HG03565 (cell line): ENCODE results near the gene SDK1.

ENCODE experiments used
- ATAC-seq: cut with Tn5 transposase; IDR thresholded peaks from one replicate; pipeline ENCODE4 v1.9.1; 2021; ENCODE audit warnings: mild to moderate bottlenecking, moderate library complexity; ENCODE audit not compliant: unreplicated experiment

SDK1 gene

DNA sequence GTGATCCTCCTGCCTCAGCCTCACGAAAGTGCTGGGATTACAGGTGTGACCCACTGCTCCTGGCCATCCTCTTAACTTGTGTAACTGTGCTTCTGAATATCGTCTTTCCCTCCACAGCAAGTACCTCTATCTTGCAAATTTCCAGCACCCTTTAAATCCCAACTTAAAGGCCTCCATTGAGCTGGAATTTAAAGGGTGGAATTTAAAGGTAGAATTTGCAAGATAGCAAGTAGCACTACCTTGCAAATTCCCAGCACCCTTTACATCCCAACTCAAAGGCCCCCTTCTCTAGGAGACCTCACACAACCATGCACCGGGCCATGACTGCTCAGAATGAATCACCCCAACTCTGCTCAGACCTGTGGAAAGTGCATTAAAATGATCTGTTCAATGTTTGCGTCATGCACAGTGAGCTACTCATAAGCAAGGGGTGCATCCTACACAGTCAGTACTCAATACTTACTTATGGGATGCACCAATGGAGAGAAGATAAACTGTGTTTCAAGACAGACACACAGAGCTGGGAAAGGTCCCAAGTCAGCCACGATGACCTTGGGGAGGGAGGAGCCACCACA is 17.8 kb upstream of the SDK1 start:
- ATAC-seq = no peak

DNA sequence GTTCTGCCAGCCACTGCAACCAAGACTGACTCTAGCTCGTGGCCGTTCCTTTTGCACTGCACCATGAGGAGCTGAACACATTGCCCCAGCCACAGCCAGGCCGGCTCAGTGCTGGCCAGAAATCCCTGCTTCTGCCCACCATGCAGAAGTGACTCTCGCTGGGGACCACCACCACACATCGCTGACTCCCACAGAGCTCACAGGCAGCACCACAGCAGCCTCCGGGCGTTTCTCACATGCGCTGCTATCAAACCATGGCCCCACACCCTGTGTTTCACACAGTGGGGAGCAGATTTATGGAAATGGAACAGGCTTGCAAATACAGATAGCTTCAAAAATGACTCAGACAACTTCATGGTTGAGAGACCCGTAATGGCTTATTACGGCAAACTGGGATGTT is 15.4 kb upstream of the SDK1 start:
- no peak for ATAC-seq

DNA sequence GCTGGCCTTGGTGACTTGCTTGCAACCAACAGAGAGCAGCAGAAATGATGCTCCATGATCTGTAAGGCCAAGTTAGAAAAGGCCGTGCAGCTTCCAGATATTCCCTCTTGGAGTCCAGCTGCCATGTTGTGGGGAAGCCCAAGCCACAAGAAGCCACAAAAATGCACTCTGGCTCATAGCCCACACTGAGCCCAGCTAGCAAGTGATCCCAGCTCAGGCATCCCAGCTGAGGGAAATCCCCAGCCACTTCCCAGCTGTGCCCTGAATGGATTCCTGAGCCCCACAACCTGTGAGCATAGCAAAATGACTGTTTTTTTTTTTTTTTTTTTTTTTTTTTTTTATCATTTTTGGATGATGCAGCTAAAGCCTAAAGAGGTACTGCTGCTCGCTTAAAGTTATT is 11.1 kb upstream of the SDK1 start:
- ATAC-seq = no peak

DNA sequence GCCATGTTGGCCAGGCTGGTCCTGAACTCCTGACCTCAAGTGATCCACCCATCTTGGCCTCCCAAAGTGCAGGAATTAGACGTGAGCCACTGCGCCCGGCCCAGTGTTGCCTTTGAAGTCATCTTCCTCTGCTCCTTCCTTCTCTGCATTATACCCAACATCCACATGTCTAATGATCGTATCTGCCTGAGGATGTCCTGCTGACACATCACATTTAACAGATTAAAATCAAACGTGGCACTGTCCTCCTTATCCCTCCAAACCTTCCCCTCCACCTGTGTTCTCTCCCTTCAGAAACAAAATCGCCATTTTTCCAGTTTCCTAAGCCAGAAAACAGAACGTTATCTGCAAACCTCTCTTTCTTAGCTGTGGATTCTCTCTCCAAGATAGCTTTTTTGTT is 8.4 kb upstream of the SDK1 start:
- ATAC-seq = no peak

DNA sequence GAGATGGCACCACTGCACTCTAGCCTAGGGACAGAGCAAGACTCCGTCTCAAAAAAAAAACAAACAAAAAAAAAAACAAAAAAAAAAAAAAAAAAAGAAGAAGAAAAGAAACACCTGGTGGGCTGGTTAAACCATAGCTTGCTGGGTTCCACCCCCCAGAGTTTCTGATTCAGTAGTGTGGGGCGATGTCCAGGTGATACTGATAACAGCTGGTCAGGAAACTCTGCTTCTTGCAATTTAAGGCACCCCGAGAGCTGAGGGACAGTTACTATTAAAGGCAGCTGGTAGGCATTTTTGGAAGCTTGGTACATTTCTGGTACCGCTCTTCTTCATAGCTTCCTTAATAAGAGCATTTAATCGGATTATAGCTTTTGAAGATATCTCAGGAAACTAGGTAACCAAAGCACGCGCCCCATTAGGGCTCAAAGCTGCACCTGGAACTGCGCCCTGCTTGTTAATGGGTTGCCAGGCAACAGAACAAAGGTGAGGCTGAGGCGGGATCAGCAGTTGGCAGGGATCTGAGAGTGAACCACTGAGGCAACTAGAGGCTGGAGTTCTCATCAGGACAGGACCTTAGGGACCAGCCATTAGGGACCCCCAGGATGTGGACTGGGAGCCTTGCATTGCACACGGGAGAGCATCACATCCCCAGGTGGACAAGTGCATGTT is 6.5 kb upstream of the SDK1 start:
- no peak for ATAC-seq

DNA sequence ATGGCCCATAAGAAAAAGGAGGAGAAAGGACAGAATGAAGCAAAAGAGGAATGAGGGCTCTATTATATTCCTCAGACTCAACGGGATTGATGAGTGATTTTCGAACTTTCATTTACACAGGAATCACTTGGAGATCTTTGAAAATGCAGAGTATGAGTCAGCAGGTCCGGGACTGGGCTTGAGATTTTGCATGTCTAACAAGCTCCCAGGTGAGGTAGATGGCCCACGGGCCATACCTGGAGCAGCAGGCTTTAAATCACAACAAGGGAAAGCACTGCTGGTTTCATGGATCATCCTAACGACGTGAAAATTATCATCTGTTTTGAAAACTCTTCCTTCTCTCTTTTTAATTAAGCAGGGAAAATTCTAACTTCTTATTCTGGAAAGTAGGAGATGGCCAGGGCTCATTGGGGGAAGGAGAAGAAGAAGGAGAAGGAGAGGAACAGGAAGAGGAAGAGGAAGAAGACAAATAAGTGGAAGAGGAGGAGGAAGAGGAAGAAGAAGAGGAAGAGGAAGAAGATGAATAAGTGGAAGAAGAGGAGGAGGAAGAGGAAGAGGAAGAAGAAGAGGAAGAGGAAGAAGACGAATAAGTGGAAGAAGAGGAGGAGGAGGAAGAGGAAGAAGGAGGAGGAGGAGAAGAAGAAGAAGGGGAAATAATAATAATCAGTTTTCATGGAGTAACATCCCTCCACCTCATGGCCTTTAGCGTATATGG is 3.8 kb upstream of the SDK1 start:
- no peak for ATAC-seq

DNA sequence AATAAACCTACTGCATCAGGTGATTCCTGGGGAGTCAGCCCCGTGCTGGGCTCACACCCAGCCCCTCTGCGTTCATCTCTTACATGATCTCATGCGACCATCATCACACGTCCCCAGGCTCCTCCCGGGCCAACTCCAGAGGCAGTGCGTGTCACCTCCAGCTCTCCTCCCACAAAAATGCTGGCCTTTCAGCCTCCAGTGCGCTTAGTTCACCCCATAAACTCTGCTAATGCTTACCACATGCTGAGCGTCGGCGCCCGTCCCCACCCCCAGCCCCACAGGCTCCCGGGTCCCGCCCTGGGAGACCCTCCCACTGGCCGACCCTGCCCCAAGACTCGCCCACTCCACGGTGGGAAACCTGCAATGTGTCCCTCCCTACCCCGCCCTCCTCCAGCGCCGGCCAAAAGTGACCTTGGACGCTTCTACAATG is 816 bp upstream of the SDK1 start:
- no peak for ATAC-seq

DNA sequence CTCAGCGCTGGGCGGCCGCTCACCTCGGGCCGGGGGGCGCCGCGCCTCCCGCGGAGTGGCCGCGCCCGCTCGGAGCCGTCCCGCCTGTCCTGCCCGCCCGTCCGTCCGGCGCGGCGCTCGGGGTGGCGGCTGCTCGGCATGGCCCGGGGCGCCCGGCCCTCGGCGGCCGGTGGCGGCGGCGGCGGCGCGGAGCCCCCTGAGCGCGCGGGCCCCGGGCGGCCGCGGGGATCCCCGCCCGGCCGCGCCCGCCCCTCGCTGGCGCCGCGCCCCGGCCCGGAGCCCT is 338 bp downstream of the SDK1 start:
- ATAC-seq = peak; percentile 6

DNA sequence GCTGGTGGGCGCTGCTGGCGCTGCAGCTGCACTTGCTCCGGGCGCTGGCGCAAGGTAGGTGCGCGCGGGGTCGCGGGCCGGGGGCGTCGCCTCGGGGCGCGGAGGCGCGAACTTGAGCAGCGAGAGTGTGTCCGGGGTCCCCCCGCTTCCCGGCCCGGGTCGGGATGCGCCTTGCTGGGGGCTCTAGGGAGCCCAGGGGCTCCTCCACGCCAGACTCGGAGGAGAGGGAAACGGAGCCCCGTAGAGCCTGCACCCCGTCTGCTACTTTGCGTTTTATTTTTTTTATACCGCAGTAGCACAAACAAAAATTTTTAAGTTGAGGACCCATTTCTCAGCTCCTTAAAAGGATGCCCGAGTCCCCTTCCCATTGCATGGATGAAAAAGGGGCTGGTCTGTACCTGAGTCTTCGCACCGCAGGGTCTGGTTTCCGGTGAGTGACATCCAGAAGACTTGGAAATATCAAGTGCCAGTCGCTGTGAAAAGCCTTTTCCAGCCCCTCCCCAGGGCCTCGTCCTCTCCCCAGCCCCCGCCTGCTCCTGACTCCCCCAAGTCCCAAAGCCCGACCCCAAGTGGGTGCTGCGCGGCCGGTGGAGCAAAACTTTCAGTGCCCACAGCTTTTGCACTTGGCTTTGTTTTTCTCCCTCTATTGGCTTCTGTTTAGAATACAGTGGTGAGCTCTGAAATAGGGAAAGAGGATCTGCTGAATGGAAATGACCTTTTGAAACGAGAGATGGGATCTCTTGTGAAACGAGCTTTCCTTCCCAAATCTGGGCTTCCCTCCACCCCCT is 973 bp downstream of the SDK1 start:
- ATAC-seq = no peak

DNA sequence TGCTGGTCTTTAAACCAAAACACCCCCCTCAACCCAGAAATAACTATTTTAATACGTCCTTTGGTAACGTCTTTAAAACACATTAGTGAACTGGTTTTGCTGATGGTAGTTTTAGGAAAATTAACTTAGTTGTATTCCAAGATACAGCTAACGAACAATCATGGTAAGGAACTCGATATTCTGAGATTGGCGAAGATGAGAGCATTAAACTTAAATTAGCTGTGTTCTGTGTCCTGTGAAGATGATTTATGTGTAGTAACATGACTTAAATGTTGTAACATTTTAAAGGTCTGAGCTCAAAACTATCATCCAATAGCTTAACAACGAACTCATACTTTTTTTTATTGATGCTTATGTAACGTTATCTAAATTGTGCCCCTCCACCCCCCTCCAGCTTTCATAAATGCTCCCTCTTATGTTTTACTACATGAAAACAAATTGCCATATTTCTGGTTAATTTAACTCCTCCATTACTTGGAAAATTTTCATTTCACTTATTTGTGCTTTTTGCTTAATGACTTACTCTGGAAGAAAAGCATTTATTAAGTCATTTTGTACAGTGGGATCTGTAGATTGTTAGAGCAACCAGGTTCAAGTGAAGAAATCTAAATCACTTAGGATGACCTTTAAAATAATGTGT is 1.7 kb downstream of the SDK1 start:
- no peak for ATAC-seq

DNA sequence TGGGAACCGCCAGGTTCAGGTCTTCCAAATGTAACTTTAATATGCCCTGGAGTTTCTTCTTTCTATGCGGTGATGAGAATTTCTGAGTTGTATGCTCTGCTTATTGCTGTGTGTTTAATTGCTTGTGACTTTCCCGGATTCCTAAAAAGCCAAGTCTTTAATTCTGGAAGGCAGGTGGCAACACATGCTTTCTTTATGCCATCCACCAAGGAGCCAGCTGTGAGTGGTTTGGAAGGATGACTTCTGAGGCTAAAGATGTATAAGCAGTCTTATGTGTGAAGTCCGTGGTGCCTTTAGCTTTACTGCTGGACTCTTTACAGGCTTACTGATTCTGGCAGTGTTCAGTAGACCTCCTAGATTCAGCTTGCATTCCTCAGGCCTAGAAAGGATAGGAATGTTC is 3.1 kb downstream of the SDK1 start:
- no peak for ATAC-seq

DNA sequence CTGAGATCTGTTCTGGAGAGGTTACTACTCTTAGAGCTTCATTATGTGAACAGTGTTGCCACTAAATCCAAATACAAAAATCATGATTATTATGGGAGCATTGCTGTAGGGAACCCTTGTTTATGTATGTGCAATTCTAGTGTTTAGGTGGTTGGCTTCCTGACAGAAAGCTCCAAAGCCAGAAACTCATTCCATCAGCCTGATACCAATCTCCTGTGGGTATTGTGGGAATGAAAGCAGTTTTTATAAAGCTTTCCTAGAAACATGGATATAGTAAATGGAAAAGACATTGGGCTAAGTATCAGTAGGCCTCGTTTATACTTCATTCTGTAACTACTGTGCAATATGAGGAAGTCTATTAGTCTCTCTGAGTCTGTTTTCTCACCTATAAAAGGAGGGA is 6.4 kb downstream of the SDK1 start:
- no peak for ATAC-seq

DNA sequence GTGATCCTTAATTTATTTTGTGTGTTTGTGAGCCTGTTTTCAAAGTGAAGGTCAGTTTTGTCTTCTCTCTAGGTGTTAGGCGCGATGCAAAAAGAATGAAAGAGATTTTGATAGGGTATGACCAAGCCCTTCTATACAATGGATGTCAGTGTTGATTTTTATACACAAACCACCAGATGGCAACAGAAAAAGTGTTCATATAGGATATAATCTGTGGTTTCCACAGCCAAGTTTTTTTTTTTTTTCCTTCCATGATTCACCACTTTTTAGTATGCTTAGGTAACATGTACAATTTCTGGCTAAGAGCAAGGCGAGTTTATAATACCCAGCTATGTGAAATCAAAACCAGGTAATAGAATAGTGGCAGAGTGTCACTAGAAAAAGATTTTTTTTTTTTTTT is 8.1 kb downstream of the SDK1 start:
- ATAC-seq = no peak

DNA sequence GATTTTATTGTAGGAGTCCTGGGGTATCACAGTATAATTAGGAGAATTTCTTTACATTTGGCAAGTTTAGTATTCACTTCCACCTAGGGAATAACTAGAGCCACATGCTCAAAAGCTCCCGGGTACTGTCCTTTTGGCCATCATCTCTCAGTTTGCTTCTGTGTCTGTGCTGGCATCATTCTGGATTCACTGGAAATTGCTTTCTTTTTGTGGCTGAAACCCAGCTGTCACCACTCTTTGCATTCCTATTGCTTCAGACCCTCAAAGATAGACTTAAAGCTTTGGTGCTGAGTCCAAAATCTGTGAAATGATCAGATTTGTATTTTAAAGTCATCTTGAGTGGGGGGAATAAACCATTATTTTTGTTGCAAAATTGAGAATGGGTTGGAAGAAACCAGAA is 8.9 kb downstream of the SDK1 start:
- ATAC-seq = no peak

DNA sequence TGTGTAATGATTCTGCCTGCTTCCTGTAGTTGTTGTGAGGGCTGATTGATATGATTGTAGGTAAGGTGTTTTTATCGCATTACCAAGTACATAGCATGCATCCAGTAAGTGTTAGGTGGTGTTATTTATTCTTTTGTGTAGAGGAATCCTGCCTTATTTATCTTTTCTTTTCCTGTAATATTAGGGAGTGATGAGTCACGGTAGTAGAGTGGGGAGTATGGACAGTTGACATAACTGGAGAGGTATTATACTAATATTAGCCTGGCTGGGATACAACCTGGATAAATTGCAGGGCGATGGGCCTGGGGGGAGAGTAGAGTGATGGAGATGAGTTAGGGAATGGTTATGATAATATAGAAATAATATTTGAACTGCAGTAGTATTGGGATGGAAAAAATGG is 9.8 kb downstream of the SDK1 start:
- no peak for ATAC-seq

DNA sequence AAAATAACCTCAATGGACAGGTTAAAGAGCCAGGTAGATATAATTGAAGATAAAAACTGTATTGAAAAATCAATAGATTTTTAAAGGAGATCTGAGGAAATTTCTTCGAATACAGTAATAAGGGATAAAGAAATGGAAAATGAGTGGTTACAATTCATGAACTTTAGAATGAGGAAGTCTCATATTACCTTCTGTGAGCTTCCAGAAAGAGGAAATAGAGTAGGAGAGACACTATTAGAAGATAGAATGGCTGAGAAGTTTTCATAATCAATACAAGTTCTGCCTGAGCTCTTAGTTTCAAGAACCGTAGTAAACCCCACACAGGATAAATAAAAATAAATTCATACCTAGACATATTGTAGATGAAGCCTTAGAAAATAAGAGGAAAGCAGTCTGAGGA is 11.5 kb downstream of the SDK1 start:
- no peak for ATAC-seq

DNA sequence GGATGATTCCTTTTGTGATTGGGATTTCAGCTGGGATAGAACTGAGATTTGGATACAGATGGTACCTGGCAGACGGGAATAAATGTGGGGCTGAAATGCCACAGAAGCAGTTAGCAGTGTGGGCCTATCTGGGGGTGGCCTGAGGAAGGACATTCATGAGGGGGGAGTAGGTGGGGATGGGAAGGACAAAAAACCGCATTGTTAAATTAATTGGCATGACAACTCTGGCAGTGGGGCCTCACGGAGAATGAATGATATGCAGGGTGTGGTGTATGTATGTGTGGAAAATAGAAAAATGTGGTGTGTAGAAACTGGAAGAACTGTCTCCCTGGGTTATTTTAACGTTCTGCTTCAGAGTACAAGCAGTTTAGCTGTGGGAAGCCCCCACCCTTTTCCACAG is 17.8 kb downstream of the SDK1 start:
- no peak for ATAC-seq

DNA sequence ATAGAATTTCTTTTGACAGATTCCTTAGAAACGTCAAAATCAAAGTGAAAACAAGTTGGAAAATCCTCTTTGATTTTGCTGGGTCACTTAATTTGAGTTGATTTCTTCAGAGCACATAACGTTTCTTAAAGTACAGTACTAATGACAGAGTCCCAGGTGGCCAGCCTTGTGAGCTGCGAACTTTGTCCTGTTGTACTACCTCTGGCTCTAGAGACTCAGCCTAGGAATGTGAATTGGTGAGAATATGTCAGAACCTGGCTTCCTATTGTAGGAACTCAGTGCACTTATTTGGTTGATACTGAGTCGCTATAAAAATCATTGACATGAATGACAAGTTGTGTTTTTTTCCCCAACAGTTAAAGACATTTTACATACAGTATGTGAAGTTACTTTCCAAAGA is 20.2 kb downstream of the SDK1 start:
- ATAC-seq = no peak

DNA sequence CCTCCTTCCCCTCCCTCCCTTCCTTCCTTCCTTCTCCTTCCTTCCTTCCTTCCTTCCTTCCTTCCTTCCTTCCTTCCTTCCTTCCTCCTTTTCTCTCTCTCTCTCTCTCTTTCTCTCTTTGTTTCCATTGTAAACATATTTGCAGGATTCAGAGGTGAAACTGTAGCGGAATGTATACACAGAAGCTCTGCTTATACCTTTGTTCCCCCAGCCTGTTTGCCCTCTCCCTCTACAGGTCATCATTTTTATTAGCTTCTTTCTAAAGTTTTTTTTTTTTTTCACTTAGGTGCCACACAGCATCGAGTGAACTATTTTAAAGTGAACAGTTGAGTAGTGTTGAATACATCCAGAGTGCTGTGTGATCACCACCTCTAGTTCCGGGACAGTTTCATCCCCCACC is 20.7 kb downstream of the SDK1 start:
- ATAC-seq = no peak

DNA sequence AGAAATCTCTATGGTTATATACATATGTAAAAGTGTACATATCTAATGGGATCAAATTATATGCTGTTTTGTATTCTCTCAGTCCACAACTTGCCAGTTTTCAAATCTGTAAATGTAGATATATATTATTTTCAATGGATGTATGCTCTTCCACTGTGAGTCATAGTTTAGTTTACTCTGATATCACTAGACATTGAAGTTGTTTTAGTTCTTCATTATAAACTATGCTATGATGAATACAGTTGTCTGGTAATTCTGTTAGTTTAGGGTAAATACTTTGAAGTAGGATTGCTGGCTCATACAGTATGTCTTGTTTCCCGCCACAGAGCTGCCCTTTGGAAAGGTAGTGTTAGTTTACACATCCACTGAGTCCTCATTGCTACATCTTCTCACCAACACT is 25.2 kb downstream of the SDK1 start:
- no peak for ATAC-seq

DNA sequence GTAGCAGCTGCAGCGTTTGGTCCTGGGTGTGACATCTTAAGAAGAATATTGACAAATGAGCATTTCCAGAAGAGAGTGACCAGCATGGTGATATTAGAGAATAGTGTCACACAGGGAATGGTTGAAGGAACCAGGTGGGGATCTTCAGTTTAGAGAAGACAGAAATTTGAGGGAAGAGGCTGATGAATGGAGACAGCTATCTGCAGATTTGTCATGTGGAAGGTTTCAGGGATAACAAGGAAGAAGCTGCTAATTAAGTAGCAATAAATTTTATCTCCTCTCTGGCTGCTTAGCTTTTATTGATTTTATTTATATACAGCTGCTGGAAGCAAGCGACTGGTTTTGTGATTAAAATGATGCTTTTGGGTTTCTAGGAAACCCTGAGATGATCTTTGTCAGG is 26.0 kb downstream of the SDK1 start:
- no peak for ATAC-seq

DNA sequence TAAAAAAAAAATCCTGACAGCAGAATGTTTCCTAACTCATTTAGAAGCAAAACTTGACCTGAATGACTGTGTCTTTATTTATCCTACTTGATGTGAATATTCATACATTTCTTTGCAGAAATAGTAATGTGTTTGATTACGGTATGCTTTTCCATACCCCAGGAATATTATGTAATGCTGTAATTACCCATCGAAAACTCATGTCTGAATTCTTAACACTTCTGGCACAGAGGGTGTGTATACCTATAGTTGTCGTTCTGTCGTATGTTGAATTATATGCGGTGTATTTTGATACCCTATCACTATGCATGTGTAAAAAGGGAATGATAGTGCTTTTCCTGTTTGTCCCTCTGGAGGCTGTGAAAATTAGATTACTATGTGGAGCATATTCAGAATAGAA is 26.6 kb downstream of the SDK1 start:
- no peak for ATAC-seq
